HG02588 (cell line): ENCODE results near the gene ARMH3.

Experiments used
- ATAC-seq: cut with Tn5 transposase; IDR thresholded peaks from one replicate; pipeline ENCODE4 v1.9.1; 2021; ENCODE audit warnings: mild to moderate bottlenecking, moderate library complexity; ENCODE audit not compliant: unreplicated experiment

ARMH3 gene

GRCh38 chr10:101902032-101902819 is 153.7 kb downstream of the ARMH3 start:
- ATAC-seq: no peak

- ATAC-seq: peak; percentile 46
Observed at GRCh38 chr10:101901340-101901739, 154.6 kb downstream of the ARMH3 start.

- ATAC-seq: no peak
Observed at GRCh38 chr10:101897633-101898032, 158.3 kb downstream of the ARMH3 start.

- ATAC-seq: no peak
Observed at GRCh38 chr10:101896225-101896877, 159.6 kb downstream of the ARMH3 start.

DNA sequence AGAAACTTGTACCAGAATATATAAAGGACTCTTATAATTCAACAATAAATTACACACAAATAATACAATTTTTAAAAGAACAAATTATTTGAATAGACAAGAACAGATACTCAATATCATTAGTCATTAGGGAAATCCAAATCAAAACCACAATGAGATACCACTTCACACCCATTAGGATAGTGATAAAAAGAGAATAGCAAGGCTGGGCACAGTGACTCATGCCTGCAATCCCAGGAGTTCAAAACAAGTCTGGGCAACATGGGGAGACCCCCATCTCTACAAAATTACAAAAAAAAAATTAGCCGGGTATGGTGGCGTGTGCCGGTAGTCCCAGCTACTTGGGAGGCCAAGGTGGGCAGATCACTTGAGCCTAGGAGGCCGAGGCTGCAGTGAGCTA is 160.2 kb downstream of the ARMH3 start:
- no peak for ATAC-seq

- ATAC-seq: no peak
Observed at GRCh38 chr10:101894742-101895141, 161.2 kb downstream of the ARMH3 start.

DNA sequence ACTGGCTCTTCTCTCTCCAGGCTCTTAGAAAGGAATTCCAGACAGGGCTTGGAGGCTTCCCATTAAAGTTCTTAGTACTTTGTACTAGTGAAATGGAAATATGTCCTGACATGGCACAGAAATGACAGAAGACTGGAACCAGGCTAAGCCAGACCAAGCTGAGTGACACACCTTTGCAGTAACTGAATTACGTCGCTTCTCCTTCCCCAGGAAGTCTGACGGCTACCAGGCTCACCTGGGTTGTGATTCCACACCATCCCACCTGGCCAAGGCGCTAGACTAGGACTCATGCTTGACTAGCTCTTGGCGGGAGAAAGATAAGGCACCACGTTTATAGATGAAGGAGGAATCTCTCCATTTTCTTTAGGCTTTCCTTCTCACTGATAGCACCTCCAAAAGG is 161.7 kb downstream of the ARMH3 start:
- no peak for ATAC-seq

GRCh38 chr10:101893510-101894120 is 162.4 kb downstream of the ARMH3 start:
- ATAC-seq: no peak

- ATAC-seq: no peak
Observed at GRCh38 chr10:101892782-101893391, 163.1 kb downstream of the ARMH3 start.

- ATAC-seq: no peak
Observed at GRCh38 chr10:101889256-101890210, 166.4 kb downstream of the ARMH3 start.

DNA sequence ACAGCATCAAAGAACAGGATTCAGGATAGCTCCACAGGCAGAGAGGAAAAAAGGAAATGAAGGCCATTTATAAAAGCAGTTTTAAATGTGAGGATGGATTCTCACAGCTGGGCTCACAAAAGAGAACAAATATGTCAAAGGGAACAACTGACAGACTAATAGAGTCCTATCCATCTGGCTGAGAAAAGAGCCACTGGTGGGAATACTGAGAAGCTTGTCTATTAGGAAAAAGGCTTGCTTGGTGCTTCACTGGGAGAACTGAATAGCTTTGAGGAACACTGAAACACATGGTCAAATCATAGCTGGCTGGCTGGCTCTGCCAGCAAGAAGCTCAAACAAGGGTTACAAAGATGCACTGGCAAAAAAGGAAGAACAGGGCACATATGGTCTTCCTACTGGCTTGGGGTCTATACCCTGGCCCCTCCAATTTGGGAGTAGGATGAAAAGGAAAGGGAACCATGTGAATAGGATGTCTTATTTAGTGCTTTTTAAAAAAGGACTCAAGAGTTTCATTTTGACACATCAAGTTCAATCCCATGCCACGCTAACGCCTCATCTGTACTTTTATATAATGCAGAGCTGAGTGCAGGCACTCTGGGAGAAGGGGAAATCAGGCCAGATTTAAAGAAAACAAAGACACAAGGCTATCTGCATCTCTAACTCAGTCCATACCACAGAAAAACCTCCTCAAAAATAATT is 167.6 kb downstream of the ARMH3 start:
- ATAC-seq: no peak

- no peak for ATAC-seq
Observed at GRCh38 chr10:101887775-101888174, 168.2 kb downstream of the ARMH3 start.

- no peak for ATAC-seq
Observed at GRCh38 chr10:101886521-101887312, 169.3 kb downstream of the ARMH3 start.

DNA sequence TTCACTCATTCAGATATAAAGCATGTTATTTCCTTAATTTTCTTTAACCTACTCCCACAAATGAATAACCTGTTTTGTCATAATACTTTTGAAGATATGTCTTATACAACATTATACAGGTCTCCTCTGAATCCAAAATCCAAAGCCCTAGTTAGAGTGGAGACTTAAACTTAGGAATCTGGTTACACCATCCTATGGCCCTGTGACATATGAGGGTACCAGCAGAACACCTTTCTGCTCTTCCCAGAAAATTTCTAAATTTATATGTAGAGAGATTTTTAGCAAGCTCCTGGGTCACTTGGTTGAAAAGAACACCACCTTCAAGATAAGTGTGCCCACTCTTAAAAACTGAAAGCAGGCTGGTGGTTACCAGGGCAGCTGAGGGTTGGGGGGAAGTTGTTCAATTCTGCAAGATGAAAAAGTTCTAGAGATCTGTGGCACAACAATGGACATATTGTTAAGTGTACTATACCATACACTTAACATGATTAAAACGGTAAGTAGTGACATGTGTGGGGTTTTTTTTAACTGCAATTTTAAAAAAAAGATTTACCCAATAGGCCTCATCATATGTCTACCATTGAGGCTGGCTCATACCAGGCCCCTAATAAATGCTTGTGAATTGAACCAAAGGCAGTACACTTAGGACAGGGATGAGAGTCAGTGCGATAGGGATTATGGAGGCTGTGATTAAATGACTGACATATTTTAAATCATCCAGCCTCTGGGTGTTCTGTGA is 174.8 kb downstream of the ARMH3 start:
- no peak for ATAC-seq

DNA sequence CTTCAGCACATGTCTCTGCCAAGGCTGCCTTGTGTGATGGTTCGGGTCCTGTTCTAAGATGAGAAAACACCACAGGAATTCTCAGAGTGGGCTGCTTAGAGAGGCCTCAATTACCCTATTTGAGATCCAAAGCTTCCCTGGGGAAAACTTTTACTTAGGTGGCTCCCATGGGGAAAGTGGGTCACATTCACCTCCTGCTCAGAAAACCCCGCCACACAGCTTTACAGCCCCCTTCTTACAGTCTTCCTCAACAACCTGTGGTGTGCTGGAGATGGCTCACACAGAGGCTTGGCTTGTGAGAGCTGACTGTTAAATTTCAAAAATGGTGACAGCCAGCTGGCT is 175.8 kb downstream of the ARMH3 start:
- no peak for ATAC-seq

DNA sequence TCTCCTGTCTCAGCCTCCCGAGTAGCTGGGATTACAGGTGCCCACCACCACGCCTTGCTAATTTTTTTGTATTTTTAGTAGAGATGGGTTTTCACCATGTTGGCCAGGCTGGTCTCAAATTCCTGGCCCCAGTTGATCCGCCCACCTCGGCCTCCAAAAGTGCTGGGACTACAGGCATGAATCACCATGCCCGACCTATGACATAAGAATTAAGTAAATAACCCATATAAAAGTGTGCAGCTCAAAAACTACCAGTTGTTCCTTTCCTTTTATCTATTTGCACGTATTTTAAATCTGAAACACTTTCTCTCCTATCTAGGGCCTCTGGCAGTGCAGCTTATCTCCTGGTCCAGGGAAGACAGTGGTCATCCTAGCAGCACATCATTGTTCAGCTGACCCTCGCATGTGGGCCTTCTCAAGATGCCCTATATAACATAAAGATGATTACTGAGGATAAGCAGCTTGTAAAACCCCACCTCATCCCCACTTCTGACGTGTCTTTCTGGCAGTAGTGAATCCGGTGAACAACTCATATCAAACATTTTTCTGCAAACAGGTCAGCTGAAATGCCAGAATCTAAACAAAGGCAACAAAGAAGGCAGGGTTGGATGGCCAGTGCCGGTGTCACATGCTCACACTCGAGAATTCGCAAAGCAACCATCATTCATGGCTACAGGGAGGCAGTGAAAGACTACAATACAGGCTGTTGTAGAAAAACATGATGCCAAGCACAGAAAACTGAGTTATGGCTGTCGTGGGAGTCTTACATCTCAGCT is 176.3 kb downstream of the ARMH3 start:
- ATAC-seq: no peak

DNA sequence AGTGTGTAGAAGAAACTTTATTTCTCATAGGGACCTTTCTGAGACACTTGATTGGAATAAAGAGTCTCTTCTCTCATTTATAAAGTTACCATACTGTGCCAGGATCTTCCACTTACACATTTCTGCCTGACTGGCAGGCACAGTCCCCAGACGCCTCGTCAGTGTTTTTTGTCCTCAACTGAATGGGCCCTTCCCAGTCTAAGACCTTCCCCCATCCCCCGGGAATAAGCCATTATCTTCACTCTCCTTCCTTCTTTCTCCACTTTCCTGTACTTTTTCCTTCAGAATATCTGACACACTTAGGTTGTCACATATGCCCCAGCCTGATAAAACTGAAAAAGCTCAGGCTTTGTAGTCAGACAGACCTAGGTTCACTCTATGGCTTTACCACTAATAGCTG is 177.1 kb downstream of the ARMH3 start:
- ATAC-seq: no peak
